DOHH2 (cell line): ENCODE measurements around the gene TP63.

ENCODE experiments used
- H3F3A ChIP-seq: fragments of 200-600 bp; sonication (generic), shearing (Covaris generic); 2 replicates; pipeline ENCODE4 v1.6.0; 2016; ENCODE audit warnings: antibody characterized with exemption, mild to moderate bottlenecking; ENCODE audit not compliant: control insufficient read depth, insufficient read depth
- H3K27ac ChIP-seq: fragments of 200-600 bp; sonication (generic); 2 replicates; pipeline ENCODE4 v1.5.1; 2014; ENCODE audit warnings: low read depth, mild to moderate bottlenecking, low read length, moderate library complexity
- H3K27me3 ChIP-seq: fragments of 200-600 bp; sonication (generic); 2 replicates; pipeline ENCODE4 v1.6.1; 2014; ENCODE audit warnings: mild to moderate bottlenecking, low read length, mixed read lengths; ENCODE audit not compliant: control insufficient read depth
- H3K36me3 ChIP-seq: fragments of 200-600 bp; sonication (generic); 2 replicates; pipeline ENCODE4 v1.6.1; 2014; ENCODE audit warnings: mild to moderate bottlenecking, low read length, moderate library complexity, mixed read lengths; ENCODE audit not compliant: control insufficient read depth
- H3K4me1 ChIP-seq: fragments of 200-600 bp; sonication (generic); 2 replicates; pipeline ENCODE4 v1.6.1; 2014; ENCODE audit warnings: mild to moderate bottlenecking, low read length, mixed read lengths; ENCODE audit not compliant: control insufficient read depth
- H3K4me2 ChIP-seq: fragments of 200-600 bp; sonication (generic); 2 replicates; pipeline ENCODE4 v1.6.0; 2014; ENCODE audit warnings: mild to moderate bottlenecking, low read length, moderate library complexity
- H3K4me3 ChIP-seq: fragments of 200-600 bp; sonication (generic); 2 replicates; pipeline ENCODE4 v1.5.1; 2014; ENCODE audit warnings: mild to moderate bottlenecking, low read length, mixed read lengths
- H3K79me2 ChIP-seq: fragments of 200-600 bp; sonication (generic); 2 replicates; pipeline ENCODE4 v1.6.1; 2014; ENCODE audit warnings: mild to moderate bottlenecking, low read length, mixed read lengths; ENCODE audit not compliant: control insufficient read depth
- H3K9me2 ChIP-seq: fragments of 200-600 bp; sonication (generic); replicated peaks from 2 replicates; pipeline ENCODE4 v1.6.1; 2014; ENCODE audit warnings: mild to moderate bottlenecking, low read length, mixed read lengths; ENCODE audit not compliant: control insufficient read depth
- H3K9me3 ChIP-seq: fragments of 200-600 bp; sonication (generic); 2 replicates; pipeline ENCODE4 v1.6.1; 2014; ENCODE audit warnings: antibody characterized with exemption, low read length, mixed read lengths; ENCODE audit not compliant: control insufficient read depth, insufficient read depth
- H4K20me1 ChIP-seq: fragments of 200-600 bp; sonication (generic); 2 replicates; pipeline ENCODE4 v1.6.0; 2014; ENCODE audit warnings: low read depth, mild to moderate bottlenecking, antibody characterized with exemption, low read length, moderate library complexity; ENCODE audit not compliant: control insufficient read depth, insufficient read depth
- CTCF ChIP-seq: fragments of 200-600 bp; sonication (generic); IDR thresholded peaks from one replicate; pipeline ENCODE4 v1.5.1; 2014; ENCODE audit warnings: antibody characterized with exemption, mild to moderate bottlenecking, low read depth, low read length; ENCODE audit not compliant: poor library complexity, severe bottlenecking
- EZH2phosphoT487 ChIP-seq: fragments of 200-600 bp; sonication (generic); IDR thresholded peaks from 2 replicates; pipeline ENCODE4 v1.6.1; 2017; ENCODE audit warnings: borderline replicate concordance, mild to moderate bottlenecking, antibody characterized with exemption, low read length, moderate library complexity, mixed read lengths

TP63 gene

GRCh38 chr3:189621948-189622603 is 9.1 kb upstream of the TP63 start:
- TF ChIP-seq EZH2phosphoT487 (no peak), CTCF (no peak)
- H4K20me1 ChIP-seq = no peaks in the 10 kb centered on the region
- no peak overlapping the region for H3K4me3 ChIP-seq
- no peaks in the 10 kb centered on the region for H3K27me3 ChIP-seq
- no peaks in the 10 kb centered on the region for H3K9me2 ChIP-seq
- no peaks in the 10 kb centered on the region for H3K9me3 ChIP-seq
- H3K4me2 ChIP-seq = no peak overlapping the region
- no peaks in the 10 kb centered on the region for H3K36me3 ChIP-seq
- no peak overlapping the region for H3K27ac ChIP-seq
- H3F3A ChIP-seq = no peaks in the 10 kb centered on the region
- H3K4me1 ChIP-seq = peaks cover 16% of the 10 kb centered on the region
- no peaks in the 10 kb centered on the region for H3K79me2 ChIP-seq

GRCh38 chr3:189622629-189623028 is 8.6 kb upstream of the TP63 start:
- Histone ChIP-seq H3K27ac (no peak overlapping the region), H4K20me1 (no peaks in the 10 kb centered on the region), H3K9me2 (no peaks in the 10 kb centered on the region), H3K79me2 (no peaks in the 10 kb centered on the region), H3K4me1 (peaks cover 16% of the 10 kb centered on the region), H3K4me3 (no peak overlapping the region), H3K4me2 (no peak overlapping the region), H3K27me3 (no peaks in the 10 kb centered on the region), H3F3A (no peaks in the 10 kb centered on the region), H3K9me3 (no peaks in the 10 kb centered on the region), H3K36me3 (no peaks in the 10 kb centered on the region)
- TF ChIP-seq EZH2phosphoT487 (no peak), CTCF (no peak)

GRCh38 chr3:189624130-189624529 is 7.1 kb upstream of the TP63 start:
- Histone ChIP-seq H3K4me3 (no peak overlapping the region), H3K79me2 (no peaks in the 10 kb centered on the region), H3K9me2 (no peaks in the 10 kb centered on the region), H3F3A (no peaks in the 10 kb centered on the region), H3K9me3 (no peaks in the 10 kb centered on the region), H3K27me3 (no peaks in the 10 kb centered on the region), H3K36me3 (no peaks in the 10 kb centered on the region), H3K27ac (no peak overlapping the region), H3K4me2 (no peak overlapping the region), H3K4me1 (peaks cover 23% of the 10 kb centered on the region), H4K20me1 (no peaks in the 10 kb centered on the region)
- no peak for TF ChIP-seq CTCF
- TF ChIP-seq EZH2phosphoT487 = no peak
